GM18505 (cell line): ENCODE results near the gene DOCK10.

Experiments used
- ATAC-seq: cut with Tn5 transposase; IDR thresholded peaks from one replicate; pipeline ENCODE4 v1.9.1; 2021; ENCODE audit not compliant: unreplicated experiment
- POLR2A ChIP-seq: IDR thresholded peaks from 4 replicates; pipeline ENCODE4 v1.6.1; 2011; ENCODE audit warnings: borderline replicate concordance; ENCODE audit not compliant: insufficient read depth, insufficient read length; ENCODE audit errors: extremely low read depth

Gene DOCK10

GRCh38 chr2:224820283-224820991 lies 221.8 kb downstream of the DOCK10 start:
- TF ChIP-seq POLR2A: no peak
- no peak for ATAC-seq

DNA sequence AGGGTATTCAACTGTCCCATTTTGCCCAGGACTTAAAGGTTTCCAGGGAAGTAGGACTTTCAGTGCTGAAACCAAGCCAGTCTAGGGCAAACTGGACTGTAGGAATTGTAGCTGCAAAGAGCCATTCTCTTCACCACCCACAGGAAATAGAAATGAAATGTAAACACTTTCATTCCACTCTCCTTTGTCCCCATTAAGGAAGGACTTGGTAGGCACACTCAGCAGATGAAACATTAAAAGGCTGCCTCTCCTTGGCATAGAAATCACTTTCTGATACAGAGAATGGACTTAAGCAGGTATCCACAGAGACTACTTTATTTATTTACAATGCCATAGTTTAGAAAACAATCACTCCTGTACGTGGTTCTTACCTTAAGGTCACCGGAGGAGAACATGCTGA lies 223.2 kb downstream of the DOCK10 start:
- TF ChIP-seq POLR2A: no peak
- ATAC-seq: no peak

DNA sequence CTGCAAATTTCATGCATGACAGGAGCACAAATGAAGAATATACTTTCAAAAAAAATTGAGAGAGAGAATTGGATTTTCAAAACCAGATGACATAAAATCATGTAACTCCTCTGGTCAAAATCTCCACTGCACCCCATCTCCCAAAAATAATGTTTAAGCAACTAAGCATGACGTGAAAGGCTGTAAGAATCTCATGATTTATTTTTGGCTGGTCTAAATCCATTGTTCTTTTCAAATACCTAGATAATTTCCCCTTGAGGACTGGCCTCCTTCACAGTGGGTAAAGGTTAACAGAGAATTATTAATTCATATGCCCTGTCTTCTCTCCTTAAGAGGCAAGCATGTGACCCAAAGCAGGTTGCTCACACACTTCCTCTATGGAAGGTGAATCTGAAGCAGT lies 224.6 kb downstream of the DOCK10 start:
- TF ChIP-seq POLR2A: no peak
- ATAC-seq: no peak

GRCh38 chr2:224816816-224817215 lies 225.5 kb downstream of the DOCK10 start:
- no peak for ATAC-seq
- TF ChIP-seq POLR2A: no peak

DNA sequence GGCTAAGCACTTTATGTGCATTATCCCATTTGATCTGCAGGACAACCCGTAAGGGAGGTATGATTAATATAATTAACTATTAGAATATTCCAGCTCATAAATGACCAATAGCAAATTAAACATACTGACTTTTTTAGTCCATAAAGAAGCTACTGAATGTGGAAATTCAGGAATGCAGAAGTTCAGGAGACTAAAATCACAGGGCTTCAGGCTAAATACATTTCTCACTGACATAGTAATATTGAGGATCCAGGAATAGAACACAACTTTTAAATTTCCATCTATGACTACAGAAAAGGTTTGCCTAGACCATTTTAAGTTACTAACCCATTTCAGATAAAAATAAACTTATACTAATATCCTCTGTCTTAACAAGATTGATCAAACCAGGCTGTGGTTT lies 228.7 kb downstream of the DOCK10 start:
- no peak for TF ChIP-seq POLR2A
- no peak for ATAC-seq

DNA sequence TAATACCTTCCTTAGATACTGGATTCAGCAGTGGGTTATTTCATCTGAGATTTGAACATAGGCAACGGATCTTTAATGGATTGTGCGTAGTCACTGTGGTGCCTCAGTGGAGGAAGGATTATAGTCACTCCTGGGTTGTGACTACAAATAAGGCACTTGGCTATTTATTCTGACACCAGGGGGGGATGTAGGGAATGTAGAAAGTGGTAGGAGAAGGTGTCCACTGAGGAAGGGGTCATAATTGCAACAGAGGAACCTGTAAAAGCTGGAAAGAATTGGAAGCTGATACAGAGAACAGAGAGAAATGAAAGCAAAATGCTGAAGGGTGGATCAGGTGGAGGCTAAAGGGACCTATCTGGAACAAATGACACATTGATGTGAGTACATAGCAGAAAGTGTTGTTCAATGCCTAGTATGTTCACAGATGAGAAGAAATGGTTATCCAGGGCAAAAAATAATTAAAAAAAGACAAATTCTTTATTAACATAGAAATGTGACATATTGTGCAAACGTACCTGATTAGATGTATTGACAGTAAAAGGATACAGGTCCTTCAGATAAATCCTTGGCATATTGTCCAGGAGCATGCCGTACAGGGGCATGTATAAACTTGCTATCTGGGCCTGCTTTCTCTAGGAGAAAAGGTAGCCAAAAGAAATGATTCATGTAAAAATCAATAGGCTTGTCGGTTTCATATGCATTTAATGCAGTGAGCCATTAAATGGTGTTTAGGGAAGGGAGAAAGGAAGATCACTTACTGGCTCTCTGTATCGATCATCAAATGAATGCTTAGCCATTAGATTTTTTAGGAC lies 234.9 kb downstream of the DOCK10 start:
- TF ChIP-seq POLR2A: no peak
- no peak for ATAC-seq

DNA sequence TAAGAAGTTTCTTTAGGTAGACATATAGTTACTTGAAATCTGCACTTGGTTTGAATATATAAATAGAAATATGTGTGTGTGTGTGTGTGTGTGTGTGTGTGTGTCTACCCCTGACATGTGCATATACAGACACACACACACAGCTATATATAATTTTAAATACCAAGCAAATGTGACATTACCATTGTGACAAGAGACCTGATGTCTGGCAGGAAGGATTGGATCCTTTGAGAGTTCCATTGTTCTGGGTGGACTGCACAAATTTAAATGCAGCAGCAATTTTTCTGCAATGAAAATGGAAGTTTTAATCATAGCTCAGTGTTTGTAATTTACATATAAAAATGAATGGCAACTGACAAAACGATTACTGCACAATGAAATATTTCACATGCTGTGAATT lies 238.3 kb downstream of the DOCK10 start:
- ATAC-seq: no peak
- no peak for TF ChIP-seq POLR2A

DNA sequence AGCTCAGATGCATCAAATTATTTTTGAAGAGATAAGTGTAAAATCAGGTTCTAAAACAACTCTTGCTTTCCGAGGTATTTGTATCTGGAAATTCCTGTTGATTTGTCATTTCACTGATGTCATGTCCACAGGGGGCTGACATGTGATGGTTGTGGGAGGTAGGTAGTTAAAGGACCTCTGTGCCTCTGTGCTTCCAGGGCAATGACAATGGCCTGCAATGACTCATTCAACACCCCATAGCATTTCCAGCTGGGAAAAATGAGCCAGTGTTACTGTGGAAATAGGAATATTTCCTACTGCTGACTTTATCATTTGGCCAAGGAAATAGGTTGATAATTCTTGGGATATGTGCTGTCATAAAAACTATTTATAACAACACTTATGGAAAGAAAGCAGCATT lies 239.9 kb downstream of the DOCK10 start:
- ATAC-seq: no peak

DNA sequence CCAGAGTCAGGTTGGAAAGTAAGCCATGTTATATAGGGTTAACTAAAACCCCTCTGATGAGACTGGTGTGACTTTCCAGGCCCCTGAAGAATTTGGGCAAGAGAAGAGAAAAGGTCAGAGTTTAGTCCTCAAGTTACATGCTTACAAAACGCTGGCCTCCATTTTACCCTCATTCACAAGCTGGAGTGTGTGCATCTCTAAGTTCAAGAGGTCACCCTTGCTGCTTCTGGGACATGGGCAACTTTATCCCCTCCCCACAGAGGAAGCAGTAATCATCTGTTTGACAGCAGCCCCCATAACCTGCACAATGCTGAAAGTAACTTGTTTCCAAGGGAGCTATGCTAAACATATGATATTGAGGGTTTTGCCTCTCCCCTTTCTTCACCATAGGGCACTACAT lies 240.9 kb downstream of the DOCK10 start:
- TF ChIP-seq POLR2A: no peak
- ATAC-seq: no peak

More for the DNA sequence above, 239.9 kb downstream of the DOCK10 start:
- no peak for TF ChIP-seq POLR2A

DNA sequence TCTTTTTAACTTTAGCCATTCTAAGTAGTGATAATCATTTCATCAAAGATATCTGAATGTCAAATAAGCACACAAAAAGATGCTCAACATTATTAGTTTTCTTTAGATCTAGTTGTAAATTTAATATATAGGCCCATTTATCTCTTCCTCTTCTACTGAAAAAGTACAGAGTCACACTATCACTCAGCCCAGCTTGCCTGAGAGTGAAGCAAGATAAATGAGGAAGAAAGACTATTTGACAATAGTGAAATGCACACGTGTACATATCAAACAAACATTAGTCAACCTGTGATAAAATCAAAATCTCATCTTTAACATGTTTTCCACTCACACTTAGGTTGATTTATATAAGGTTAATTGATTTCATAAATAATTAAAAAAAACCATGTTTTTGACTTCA lies 242.6 kb downstream of the DOCK10 start:
- ATAC-seq: no peak
- TF ChIP-seq POLR2A: no peak

DNA sequence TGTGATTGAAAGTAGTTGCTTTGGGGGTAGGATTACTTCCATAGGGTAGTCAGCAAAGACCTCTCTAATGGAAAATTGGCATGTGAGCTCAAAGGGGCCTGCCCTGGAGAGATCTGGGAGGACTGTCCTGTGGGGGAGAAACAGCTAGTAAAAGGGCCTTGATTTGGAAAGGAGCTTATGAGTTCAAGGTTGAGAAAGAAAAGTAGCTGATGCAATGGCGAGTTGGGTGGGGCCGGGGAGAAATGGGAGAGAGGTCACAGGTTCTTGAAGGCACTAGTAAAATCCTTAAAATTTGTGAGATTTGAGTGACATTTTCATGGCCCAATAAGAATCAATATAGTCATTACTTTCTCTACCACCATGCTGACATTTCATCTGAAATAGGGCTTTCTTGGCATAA lies 244.1 kb downstream of the DOCK10 start:
- no peak for ATAC-seq
- no peak for TF ChIP-seq POLR2A

GRCh38 chr2:224796695-224797305 lies 245.5 kb downstream of the DOCK10 start:
- no peak for TF ChIP-seq POLR2A
- no peak for ATAC-seq

GRCh38 chr2:224793946-224794345 lies 248.3 kb downstream of the DOCK10 start:
- no peak for ATAC-seq
- no peak for TF ChIP-seq POLR2A

- TF ChIP-seq POLR2A: no peak
Measured at GRCh38 chr2:224786848-224787247, 255.4 kb downstream of the DOCK10 start.

More at GRCh38 chr2:224786848-224787247, 255.4 kb downstream of the DOCK10 start:
- ATAC-seq: no peak
